ENCODE measurements around the gene RIPK4. TPM values are rescaled to one million over a fixed set of nuclear protein-coding genes. Genes with fewer than 3 reads are reported as not detected.

RIPK4 gene
- total RNA-seq, 1 donor from 2014 or later = 28.0 TPM

- DNase-seq (ENCODE audit: extremely low spot score in 2 of 2) = no peak
- intact Hi-C loops (cut with DNase I) = no loop called here
- TF ChIP-seq POLR2AphosphoS5 (IDR thresholded peaks at IDR 0.05; ENCODE audit: insufficient read depth in 1 of 2, low read depth in 1 of 2) (no peak), CTCF (IDR thresholded peaks at IDR 0.05) (no peak), POLR2A (IDR thresholded peaks at IDR 0.05) (no peak)
- no peak overlapping the region for H3K4me3 ChIP-seq
- H3K9me3 ChIP-seq = no peaks in the 10 kb centered on the region
- no peaks in the 10 kb centered on the region for H3K36me3 ChIP-seq
- H3K4me1 ChIP-seq = peaks cover 35% of the 10 kb centered on the region
- no peaks in the 10 kb centered on the region for H3K27me3 ChIP-seq
- no peak overlapping the region for H3K27ac ChIP-seq
These were observed 13.6 kb downstream of the RIPK4 start for GRCh38 chr21:41753006-41753898.

- TF ChIP-seq POLR2AphosphoS5 (IDR thresholded peaks at IDR 0.05; ENCODE audit: insufficient read depth in 1 of 2, low read depth in 1 of 2) (no peak), CTCF (IDR thresholded peaks at IDR 0.05) (no peak), POLR2A (IDR thresholded peaks at IDR 0.05) (no peak)
- no peaks in the 10 kb centered on the region for H3K36me3 ChIP-seq
- intact Hi-C loops (cut with DNase I) = no loop called here
- no peaks in the 10 kb centered on the region for H3K27me3 ChIP-seq
- DNase-seq (ENCODE audit: extremely low spot score in 2 of 2) = no peak
- H3K9me3 ChIP-seq = no peaks in the 10 kb centered on the region
- peak overlapping the region; percentile 61 for H3K27ac ChIP-seq
- H3K4me1 ChIP-seq = peaks cover 43% of the 10 kb centered on the region
- H3K4me3 ChIP-seq = no peak overlapping the region
These were observed 14.6 kb downstream of the RIPK4 start for GRCh38 chr21:41752231-41752681.

DNA sequence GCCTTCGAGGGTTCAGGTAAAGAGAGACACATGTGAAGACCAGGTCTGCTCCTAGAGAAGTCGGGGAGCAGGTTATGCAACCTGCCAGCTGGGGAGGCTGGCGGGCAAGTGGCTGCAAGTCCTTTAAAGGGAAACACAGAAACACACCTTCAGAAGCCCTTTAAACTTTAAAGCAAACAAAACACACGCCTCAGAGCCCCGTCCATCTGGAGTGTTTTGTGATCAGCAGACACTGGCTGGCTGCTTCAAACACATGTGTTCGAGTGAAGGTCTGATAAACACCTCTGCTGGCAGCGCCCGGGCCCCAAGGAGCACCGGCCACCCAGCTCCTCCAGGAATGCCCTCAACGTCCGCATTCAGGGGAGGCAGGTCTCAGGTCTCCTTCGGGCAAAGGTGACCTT lies 15.2 kb downstream of the RIPK4 start:
- Histone ChIP-seq H3K9me3 (no peaks in the 10 kb centered on the region), H3K27me3 (no peaks in the 10 kb centered on the region), H3K4me3 (no peak overlapping the region), H3K36me3 (no peaks in the 10 kb centered on the region), H3K27ac (peak overlapping the region; percentile 61), H3K4me1 (peaks cover 44% of the 10 kb centered on the region)
- TF ChIP-seq CTCF (IDR thresholded peaks at IDR 0.05) (no peak), POLR2AphosphoS5 (IDR thresholded peaks at IDR 0.05; ENCODE audit: insufficient read depth in 1 of 2, low read depth in 1 of 2) (peak; percentile 17 to 61)
- intact Hi-C loops (cut with DNase I) = no loop called here
- no peak for DNase-seq (ENCODE audit: extremely low spot score in 2 of 2)

GRCh38 chr21:41750532-41751151 lies 16.2 kb downstream of the RIPK4 start:
- Histone ChIP-seq H3K9me3 (no peaks in the 10 kb centered on the region), H3K27ac (no peak overlapping the region), H3K4me1 (peaks cover 44% of the 10 kb centered on the region), H3K4me3 (no peak overlapping the region), H3K27me3 (no peaks in the 10 kb centered on the region), H3K36me3 (peaks cover 0 to under 1% of the 10 kb centered on the region in 2 donors)
- no peak for TF ChIP-seq POLR2A (IDR thresholded peaks at IDR 0.05)
- TF ChIP-seq CTCF (IDR thresholded peaks at IDR 0.05) = no peak
- no peak for TF ChIP-seq POLR2AphosphoS5 (IDR thresholded peaks at IDR 0.05; ENCODE audit: insufficient read depth in 1 of 2, low read depth in 1 of 2)
- DNase-seq (ENCODE audit: extremely low spot score in 2 of 2) = no peak
- intact Hi-C loops (cut with DNase I) = no loop called here

- peaks cover 0 to 6% of the 10 kb centered on the region in 2 donors for H3K36me3 ChIP-seq
- DNase-seq (ENCODE audit: extremely low spot score in 2 of 2) = no peak
- peaks cover 44% of the 10 kb centered on the region for H3K4me1 ChIP-seq
- intact Hi-C loops (cut with DNase I) = no loop called here
- no peak for TF ChIP-seq POLR2A (IDR thresholded peaks at IDR 0.05)
- no peak overlapping the region for H3K4me3 ChIP-seq
- no peaks in the 10 kb centered on the region for H3K9me3 ChIP-seq
- H3K27ac ChIP-seq = no peak overlapping the region
- no peaks in the 10 kb centered on the region for H3K27me3 ChIP-seq
These were observed 16.8 kb downstream of the RIPK4 start for GRCh38 chr21:41750051-41750450.
